ENCODE measurements around the gene PARPBP.
A peak's percentile ranks its signal among the peaks of the same experiment; 100 is the strongest.
"Not testable (repeated sequence)": the region's sequence is repeated elsewhere in the genome, so short reads cannot be mapped to it uniquely, and the experiment has no call there.

PARPBP gene

DNA sequence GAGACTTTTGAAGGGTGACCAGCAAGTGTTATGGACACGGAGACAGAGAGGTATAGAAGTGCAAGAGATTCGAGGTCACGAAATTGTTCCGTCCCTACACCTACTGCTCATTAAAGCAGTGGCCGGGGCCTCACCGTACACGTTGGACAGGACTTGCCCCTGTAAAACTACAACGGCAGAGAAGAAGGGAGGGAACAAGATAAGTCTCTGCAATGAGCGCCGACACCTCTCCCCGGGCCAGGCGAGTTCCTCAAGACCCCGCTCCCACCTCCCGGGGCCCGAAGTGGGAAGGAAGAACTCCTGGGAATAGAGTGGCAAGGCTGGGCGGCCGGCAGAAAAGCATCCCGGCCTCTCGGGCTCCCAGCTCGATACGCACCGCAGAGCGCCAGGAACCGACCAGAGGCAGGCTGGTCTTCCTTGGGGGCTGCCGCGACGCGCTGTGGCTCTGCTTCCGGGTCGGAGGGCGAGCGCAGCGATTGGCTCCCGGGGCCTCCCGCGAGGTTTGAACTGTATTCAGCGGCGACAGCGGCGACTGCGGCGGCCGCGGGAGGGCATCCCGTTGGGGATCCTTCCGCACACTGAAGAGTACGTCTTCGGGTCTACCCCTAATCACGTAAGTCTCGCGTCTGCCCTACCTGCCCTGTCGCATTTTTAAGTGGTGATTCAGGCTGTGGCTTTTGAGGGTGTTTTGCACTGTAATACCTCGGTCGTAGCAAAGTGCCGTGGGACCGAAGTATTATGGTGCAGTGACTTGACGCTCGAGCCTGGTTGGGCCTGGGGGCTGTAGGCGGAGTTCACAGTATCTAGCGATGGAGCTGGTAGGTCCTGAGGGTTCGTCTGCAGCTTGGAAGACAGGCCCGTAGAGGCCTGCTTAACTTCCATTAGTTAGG, at the start of gene PARPBP, which contains the start of gene NUP37:
Gene PARPBP (plus strand): TSS at position 510 of the 890 bp plus-strand sequence. CDS start 3,706 bp downstream, outside the sequence.
Gene NUP37 (minus strand): TSS at position 441 of the 890 bp plus-strand sequence. CDS start 1,596 bp downstream, outside the sequence.
- DNase-seq (ENCODE audit: low read depth in 2 of 2), result peak; percentile 77 to 79

GRCh38 chr12:102072092-102072491, 47.9 kb upstream of the PARPBP start:
- not testable (repeated sequence) for DNase-seq (ENCODE audit: low read depth in 2 of 2)

DNA sequence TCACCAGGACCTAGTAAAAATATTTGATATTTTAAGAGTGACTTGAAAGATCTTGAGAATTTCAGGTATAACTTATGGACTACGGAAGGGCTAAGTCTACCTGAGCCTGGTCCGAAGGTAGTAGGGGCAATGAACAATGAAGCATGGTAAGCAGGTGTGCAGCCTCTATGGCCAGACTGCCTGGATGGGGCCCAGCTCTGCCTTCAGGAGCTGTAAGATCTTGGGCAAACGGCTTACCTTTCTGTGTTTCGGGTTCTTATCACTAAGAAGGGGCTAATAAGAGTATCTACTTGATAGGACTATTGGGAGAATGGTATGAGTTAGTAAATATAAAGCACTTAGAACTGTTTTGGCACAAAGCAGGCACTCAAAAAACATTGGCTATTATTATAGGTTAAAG, 39.1 kb upstream of the PARPBP start:
- no peak for DNase-seq (ENCODE audit: low read depth in 2 of 2)

- DNase-seq (ENCODE audit: low read depth in 2 of 2), result not testable (repeated sequence)
Observed at GRCh38 chr12:102089228-102089835, 30.7 kb upstream of the PARPBP start.

DNA sequence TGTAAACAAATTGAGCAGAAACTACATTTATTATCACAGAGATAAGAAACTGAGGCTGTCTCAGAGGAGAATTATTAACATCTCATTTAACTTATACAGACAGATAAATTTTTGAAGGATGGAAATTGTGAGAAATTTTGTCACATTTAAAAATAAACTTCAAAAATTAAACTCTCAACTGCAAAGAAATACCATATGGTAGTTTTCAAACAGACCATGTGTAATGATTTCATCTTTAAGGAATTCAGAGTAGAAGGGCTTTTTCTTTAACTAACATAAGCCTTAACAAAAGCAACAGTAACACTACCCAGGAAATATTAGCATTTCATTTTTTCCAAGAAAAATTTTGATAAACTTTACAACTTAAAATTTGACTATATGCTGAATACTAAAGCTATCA, 26.7 kb upstream of the PARPBP start:
- no peak for DNase-seq (ENCODE audit: low read depth in 2 of 2)

GRCh38 chr12:102095677-102096263, 24.2 kb upstream of the PARPBP start:
- no peak for DNase-seq (ENCODE audit: low read depth in 2 of 2)

DNA sequence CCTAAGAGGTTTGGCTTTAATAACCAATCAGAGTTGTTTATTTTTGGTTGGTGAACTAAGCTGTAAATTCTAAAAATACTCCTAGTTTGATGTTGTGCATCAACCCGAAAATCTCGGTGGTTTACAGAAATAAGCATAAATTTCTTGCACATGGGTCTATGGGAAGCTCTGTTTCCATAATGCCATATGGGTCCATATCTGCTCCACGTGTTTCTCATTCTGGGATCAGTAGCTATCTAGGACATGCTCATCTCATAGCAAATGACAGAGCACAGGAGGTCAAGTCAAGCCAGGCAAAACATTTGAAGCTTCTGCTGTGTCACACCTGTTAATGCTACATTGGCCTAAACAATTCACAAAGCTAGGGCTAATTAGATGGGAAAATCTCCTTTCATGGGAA, 23.1 kb upstream of the PARPBP start:
- DNase-seq (ENCODE audit: low read depth in 2 of 2), result no peak

DNA sequence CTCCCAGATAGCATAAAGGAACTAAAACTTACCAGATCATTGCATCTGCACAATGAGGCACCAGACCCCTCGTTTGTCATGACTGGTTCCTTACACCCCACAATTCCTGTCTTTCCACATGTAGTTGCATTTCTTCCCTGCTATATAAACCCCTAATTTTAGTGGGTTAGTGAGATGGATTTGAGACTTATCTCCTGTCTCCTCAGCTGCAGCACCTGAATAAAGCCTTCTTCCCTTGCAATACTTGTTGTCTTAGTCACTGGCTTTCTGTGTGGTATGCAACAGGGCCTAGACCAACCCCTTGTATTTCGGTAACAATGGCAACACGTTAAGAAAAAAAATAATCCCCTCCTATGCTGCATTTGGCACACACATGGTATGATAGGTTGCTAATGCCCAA, 13.1 kb upstream of the PARPBP start:
- DNase-seq (ENCODE audit: low read depth in 2 of 2), result no peak

DNA sequence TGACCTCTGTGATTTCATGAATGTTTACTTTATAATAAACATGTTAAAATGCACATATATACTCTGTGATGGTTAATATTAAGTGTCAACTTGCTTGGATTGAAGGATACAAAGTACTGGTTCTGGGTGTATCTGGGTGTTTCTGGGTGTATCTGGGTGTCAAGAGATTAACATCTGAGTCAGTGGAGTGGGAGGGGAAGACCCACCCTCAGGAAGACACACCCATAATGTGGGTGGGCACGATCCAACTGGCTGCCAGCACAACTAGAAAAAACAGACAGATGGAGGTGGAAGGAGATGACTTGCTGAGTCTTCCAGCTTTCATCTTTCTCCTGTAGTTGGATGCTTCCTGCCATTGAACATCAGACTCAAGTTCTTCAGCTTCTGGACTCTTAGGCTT, 12.0 kb upstream of the PARPBP start:
- no peak for DNase-seq (ENCODE audit: low read depth in 2 of 2)

DNA sequence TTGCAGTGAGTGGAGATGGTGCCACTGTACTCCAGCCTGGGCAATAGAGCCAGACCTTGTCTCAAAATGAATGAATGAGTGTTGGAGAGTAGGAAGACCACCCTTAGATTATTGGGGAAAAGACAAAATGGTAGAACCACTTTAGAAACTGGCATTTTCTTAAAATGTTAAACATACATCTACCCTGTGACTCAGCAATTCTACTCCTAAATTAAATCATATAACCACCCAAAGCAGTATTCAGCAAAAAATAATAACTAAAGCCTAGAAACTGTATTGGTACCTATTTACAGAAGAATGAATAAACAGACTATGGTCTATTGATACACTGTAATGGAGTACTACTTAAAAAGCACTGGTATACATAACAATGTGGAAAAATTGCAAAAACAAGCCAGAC, 9.2 kb upstream of the PARPBP start:
- no peak for DNase-seq (ENCODE audit: low read depth in 2 of 2)

DNA sequence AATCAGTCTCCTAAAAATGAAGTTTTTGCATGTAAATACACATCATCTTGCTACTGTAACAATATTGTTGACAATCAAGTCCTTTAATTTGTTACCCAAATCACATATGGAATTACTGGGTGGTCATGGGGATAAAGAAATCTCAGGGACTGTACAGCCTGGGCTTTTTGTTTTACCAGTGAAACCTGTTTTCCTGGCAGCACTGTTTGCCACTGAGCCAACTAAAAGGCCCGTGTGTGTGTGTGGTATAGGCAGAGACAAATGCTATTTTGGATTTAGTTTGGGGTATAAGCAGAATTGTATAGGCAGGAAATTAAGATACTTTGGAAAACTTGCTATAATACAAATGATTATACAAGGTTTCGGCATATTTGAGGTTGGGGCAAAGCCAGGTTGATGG, 5.8 kb upstream of the PARPBP start:
- no peak for DNase-seq (ENCODE audit: low read depth in 2 of 2)

DNA sequence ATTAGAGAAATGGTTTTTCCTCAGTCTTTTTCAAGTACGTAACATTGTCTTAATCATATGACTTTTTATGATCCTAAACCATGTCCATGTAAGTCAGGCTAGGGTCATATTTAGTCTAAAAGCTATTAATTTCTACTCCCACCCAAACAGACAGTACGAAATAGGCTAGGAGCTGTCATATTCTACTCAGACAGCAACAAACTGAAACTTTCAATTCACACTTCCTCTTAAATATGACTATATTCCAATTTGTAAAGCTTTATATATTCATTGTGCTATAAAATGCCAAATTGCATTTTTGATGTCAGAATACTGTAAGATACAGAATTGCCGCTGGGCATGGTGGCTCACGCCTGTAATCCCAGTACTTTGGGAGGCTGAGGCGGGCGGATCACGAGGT, 3.6 kb upstream of the PARPBP start:
- DNase-seq (ENCODE audit: low read depth in 2 of 2), result no peak

- DNase-seq (ENCODE audit: low read depth in 2 of 2), result no peak
Observed at GRCh38 chr12:102118874-102119273, 1.1 kb upstream of the PARPBP start.

- DNase-seq (ENCODE audit: low read depth in 2 of 2), result no peak
Observed at GRCh38 chr12:102120564-102120873, 536 bp downstream of the PARPBP start.

GRCh38 chr12:102120886-102121285, 903 bp downstream of the PARPBP start:
- DNase-seq (ENCODE audit: low read depth in 2 of 2), result no peak

DNA sequence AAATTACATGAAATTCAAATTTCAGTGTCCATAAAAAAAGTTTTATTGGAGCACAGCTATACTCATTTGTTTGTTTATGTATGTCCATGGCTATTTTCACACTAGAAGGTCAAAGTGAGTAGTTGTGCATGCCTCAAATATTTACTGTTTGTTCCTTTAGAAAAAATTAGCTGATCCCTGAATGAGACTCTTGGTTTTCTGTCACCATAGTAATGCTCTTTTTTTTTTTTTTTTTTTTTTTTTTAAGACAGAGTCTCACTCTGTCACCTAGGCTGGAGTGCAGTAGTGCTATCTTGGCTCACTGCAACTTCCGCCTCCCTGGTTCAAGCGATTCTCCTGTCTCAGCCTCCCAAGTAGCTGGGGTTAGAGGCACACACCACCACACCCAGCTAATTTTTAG, 1.3 kb downstream of the PARPBP start:
- DNase-seq (ENCODE audit: low read depth in 2 of 2), result not testable (repeated sequence)

DNA sequence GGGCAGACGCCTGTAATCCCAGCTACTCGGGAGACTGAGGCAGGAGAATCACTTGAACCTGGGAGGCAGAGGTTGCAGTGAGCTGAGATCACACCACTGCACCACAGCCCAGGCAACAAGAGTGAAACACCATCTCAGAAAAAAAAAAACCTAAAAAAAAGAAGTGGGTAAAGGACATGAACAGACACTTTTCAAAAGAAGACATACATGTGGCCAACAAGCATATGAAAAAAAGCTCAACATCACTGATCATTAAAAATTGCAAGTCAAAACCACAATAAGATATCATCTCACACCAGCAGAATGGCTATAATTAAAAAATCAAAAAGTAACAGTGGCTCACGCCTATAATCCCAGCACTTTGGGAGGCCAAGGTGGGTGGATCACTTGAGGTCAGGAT, 10.7 kb downstream of the PARPBP start:
- not testable (repeated sequence) for DNase-seq (ENCODE audit: low read depth in 2 of 2)

- not testable (repeated sequence) for DNase-seq (ENCODE audit: low read depth in 2 of 2)
Observed at GRCh38 chr12:102131442-102131841, 11.5 kb downstream of the PARPBP start.

- DNase-seq (ENCODE audit: low read depth in 2 of 2), result not testable (repeated sequence)
Observed at GRCh38 chr12:102137619-102138018, 17.6 kb downstream of the PARPBP start.

DNA sequence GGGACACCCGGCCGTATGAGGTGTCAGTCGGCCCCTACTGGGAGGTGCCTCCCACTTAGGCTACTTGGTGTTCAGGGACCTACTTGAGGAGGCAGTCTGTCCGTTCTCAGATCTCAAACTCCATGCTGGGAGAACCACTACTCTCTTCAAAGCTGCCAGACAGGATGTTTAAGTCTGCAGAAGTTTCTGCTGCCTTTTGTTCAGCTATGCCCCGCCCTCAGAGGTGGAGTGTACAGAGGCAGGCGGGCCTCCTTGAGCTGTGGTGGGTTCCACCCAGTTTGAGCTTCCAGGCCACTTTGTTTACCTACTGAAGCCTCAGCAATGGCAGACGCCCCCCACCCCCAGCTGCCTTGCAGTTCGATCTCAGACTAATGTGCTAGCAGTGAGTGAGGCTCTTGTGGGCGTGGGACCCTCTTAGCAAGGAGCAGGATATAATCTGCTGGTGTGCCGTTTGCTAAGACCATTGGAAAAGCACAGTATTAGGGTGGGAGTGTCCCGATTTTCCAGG, 22.9 kb downstream of the PARPBP start:
- DNase-seq (ENCODE audit: low read depth in 2 of 2), result not testable (repeated sequence)

DNA sequence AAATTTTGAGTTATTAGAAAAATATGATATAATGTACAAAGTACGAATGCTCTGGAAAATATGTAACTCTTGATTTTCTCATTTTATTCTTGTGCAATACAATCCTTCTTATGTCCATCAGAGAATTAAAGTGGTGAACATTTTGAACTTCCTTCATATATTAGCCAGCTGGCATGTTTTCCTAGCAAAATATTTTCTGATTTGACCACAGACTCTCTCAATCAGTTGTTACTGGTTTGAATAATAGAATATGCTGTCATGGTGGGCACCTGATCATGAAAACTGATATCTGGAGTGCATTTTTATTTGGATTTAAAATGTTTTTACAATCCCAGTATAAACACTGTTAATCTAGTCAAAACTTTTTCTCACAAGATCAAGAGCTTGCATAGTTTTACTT, 24.2 kb downstream of the PARPBP start:
- DNase-seq (ENCODE audit: low read depth in 2 of 2), result no peak

DNA sequence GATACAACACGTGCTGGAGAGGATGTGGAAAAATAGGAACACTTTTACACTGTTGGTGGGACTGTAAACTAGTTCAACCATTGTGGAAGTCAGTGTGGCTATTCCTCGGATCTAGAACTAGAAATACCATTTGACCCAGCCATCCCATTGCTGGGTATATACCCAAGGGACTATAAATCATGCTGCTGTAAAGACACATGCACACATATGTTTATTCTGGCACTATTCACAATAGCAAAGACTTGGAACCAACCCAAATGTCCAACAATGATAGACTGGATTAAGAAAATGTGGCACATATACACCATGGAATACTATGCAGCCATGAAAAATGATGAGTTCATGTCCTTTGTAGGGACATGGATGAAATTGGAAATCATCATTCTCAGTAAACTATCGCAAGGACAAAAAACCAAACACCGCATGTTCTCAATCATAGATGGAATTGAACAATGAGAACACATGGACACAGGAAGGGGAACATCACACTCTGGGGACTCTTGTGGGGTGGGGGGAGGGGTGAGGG, 27.1 kb downstream of the PARPBP start:
- DNase-seq (ENCODE audit: low read depth in 2 of 2), result not testable (repeated sequence)

All from activated CD8-positive, alpha-beta memory T cell treated with anti-CD3 and anti-CD28 coated beads for 4 hours (primary cell).